CD14-positive monocyte (primary cell): ENCODE measurements around the gene KCNQ1. TPM values are rescaled to one million over a fixed set of nuclear protein-coding genes. Genes with fewer than 3 reads are reported as not detected.

Experiments
- DNase-seq, 3 donors: peaks; one replicate each; pipeline ENCODE4 v3.0.0-alpha.2; 2011 to 2022
- H2AFZ ChIP-seq: 2 replicates; pipeline ENCODE4 v1.6.0; 2012; ENCODE audit warnings: mild to moderate bottlenecking, low read depth, low read length, inconsistent platforms; ENCODE audit not compliant: insufficient read depth, poor library complexity, severe bottlenecking
- H3K27ac ChIP-seq, 2 donors: 1 replicate in 1 of 2; 2 replicates in 1 of 2; pipeline ENCODE4 v1.5.1; 2012 to 2013; ENCODE audit warnings: low read length in 2 of 2, control low read depth in 1 of 2, inconsistent platforms in 1 of 2, low read depth in 1 of 2, mild to moderate bottlenecking in 1 of 2
- H3K27me3 ChIP-seq, 2 donors: one replicate each; pipeline versions ENCODE4 v1.6.0 to v1.6.1; 2011 to 2013; ENCODE audit warnings: low read length in 2 of 2; ENCODE audit not compliant: control insufficient read depth in 2 of 2, insufficient read depth in 2 of 2
- H3K36me3 ChIP-seq, 2 donors: replicated peaks in 1 of 2; 1 replicate in 1 of 2; 2 replicates in 1 of 2; pipeline versions ENCODE4 v1.5.1 to v1.6.1; 2012 to 2013; ENCODE audit warnings: low read length in 2 of 2, control low read depth in 1 of 2, inconsistent platforms in 1 of 2, mild to moderate bottlenecking in 1 of 2; ENCODE audit not compliant: insufficient read depth in 2 of 2, control insufficient read depth in 1 of 2
- H3K4me1 ChIP-seq, 2 donors: 1 replicate in 1 of 2; 2 replicates in 1 of 2; pipeline versions ENCODE4 v1.5.1 to v1.6.1; 2012 to 2013; ENCODE audit warnings: low read length in 2 of 2, control low read depth in 1 of 2, inconsistent platforms in 1 of 2, mild to moderate bottlenecking in 1 of 2, moderate library complexity in 1 of 2; ENCODE audit not compliant: insufficient read depth in 2 of 2, control insufficient read depth in 1 of 2
- H3K4me2 ChIP-seq: replicated peaks from 2 replicates; pipeline ENCODE3; 2012; ENCODE audit warnings: low read length, moderate library complexity, mild to moderate bottlenecking; ENCODE audit not compliant: poor library complexity, severe bottlenecking; ENCODE audit errors: extremely low read depth
- H3K4me3 ChIP-seq, 3 experiments: fragments of 200-600 bp in 1 of 3; sonication (generic) in 1 of 3; replicated peaks in 1 of 3; 1 replicate in 2 of 3; 2 replicates in 1 of 3; pipeline ENCODE4 v1.5.1; 2011 to 2013; ENCODE audit warnings: low read length in 3 of 3, mild to moderate bottlenecking in 3 of 3, control low read depth in 2 of 3, low read depth in 2 of 3, inconsistent platforms in 1 of 3, moderate library complexity in 1 of 3
- H3K79me2 ChIP-seq: 2 replicates; pipeline ENCODE4 v1.6.0; 2012; ENCODE audit warnings: mild to moderate bottlenecking, control low read depth, inconsistent platforms, low read length, moderate library complexity; ENCODE audit not compliant: insufficient read depth
- H3K9ac ChIP-seq: 2 replicates; pipeline ENCODE4 v1.6.0; 2017; ENCODE audit warnings: low read length, mild to moderate bottlenecking; ENCODE audit not compliant: insufficient read depth, poor library complexity, severe bottlenecking
- H3K9me3 ChIP-seq, 2 donors: replicated peaks in 1 of 2; 1 replicate in 1 of 2; 2 replicates in 1 of 2; pipeline versions ENCODE4 v1.5.1 to v1.6.1; 2012 to 2013; ENCODE audit warnings: low read length in 2 of 2, control low read depth in 1 of 2; ENCODE audit not compliant: control insufficient read depth in 1 of 2, insufficient read depth in 1 of 2
- H4K20me1 ChIP-seq: 2 replicates; pipeline ENCODE4 v1.6.0; 2012; ENCODE audit warnings: mild to moderate bottlenecking, low read length, control low read depth, moderate library complexity; ENCODE audit not compliant: insufficient read depth
- H3K27ac Mint-ChIP-seq, 7 donors: one replicate each; pipeline ENCODE4 v1.8.0; 2020; ENCODE audit warnings: mild to moderate bottlenecking in 7 of 7, mixed read lengths in 7 of 7, moderate library complexity in 6 of 7, inconsistent platforms in 2 of 7
- H3K27me3 Mint-ChIP-seq, 3 donors: one replicate each; pipeline ENCODE4 v1.8.0; 2021 to 2022; ENCODE audit warnings: low read depth in 3 of 3, mild to moderate bottlenecking in 3 of 3, mixed read lengths in 3 of 3, moderate library complexity in 3 of 3, inconsistent platforms in 1 of 3
- H3K36me3 Mint-ChIP-seq, 2 donors: one replicate each; pipeline ENCODE4 v1.8.0; 2020; ENCODE audit warnings: mixed read lengths in 2 of 2, inconsistent platforms in 1 of 2, mild to moderate bottlenecking in 1 of 2
- H3K4me1 Mint-ChIP-seq: one replicate; pipeline ENCODE4 v1.8.0; 2020; ENCODE audit warnings: mild to moderate bottlenecking, mixed read lengths
- H3K4me3 Mint-ChIP-seq, 2 donors: one replicate each; pipeline ENCODE4 v1.8.0; 2020; ENCODE audit warnings: mild to moderate bottlenecking in 2 of 2, mixed read lengths in 2 of 2, moderate library complexity in 1 of 2
- H3K9me3 Mint-ChIP-seq, 7 donors: one replicate each; pipeline ENCODE4 v1.8.0; 2020 to 2022; ENCODE audit warnings: mixed read lengths in 7 of 7, mild to moderate bottlenecking in 6 of 7, moderate library complexity in 6 of 7, inconsistent platforms in 2 of 7
- WGBS: methylation state at CpG from one replicate; pipeline ENCODE4 v1.1.5; 2013; ENCODE audit warnings: missing lambda C conversion rate; ENCODE audit not compliant: insufficient coverage; 5-methylcytosine and 5-hydroxymethylcytosine counted together
- intact Hi-C, 2 donors: fragments of 100-400 bp; cut with micrococcal nuclease; formaldehyde crosslinking; loops; one replicate each; pipeline versions ENCODE4 v1.15.0 to v1.15.1; 2023
- polyA plus RNA-seq, 3 donors: library from polyadenylated mRNA; depleted of rRNA in 1 of 3; unstranded in 2 of 3; stranded (reverse) in 1 of 3; fragments of 300-500 nt in 2 of 3; fragments of >200 nt in 1 of 3; fragmentation: Illumina TruSeq in 2 of 3; gene quantifications; 1 replicate in 2 of 3; 2 replicates in 1 of 3; pipeline ENCODE4 v1.2.3, GENCODE V29; 2012 to 2021
- TF ChIP-seq, protein P1 (sequence below): fragments of 200-600 bp; IDR thresholded peaks from one replicate; pipeline ENCODE4 v1.8.0; 2022; ENCODE audit warnings: antibody characterized with exemption, mild to moderate bottlenecking

KCNQ1 gene
- polyA plus RNA-seq, 3 donors: 14.9 to 31.8 (median 21.6) TPM

DNA sequence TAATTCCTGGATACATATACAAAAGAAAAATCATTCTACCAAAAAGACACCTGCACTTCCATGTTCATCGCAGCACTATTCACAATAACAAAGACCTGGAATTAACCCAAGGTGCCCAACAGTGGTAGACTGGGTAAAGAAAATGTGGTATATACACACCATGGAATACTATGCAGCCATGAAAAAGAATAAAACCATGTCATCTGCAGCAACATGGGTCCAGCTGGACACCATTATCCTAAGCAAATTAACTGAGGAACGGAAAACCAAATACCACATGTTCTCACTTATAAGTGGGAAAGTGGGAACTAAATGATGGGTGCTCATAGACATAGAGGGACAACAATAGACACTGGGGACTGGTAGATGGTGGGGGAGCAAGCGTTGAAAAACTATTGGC, 5.0 kb upstream of the KCNQ1 start:
- H3K27me3 Mint-ChIP-seq: peaks cover 20 to 43% (median 26%) of the 10 kb centered on the region in 3 donors
- Histone ChIP-seq H3K4me2 (no peak overlapping the region), H3K27ac (no peak overlapping the region), H3K9me3 (no peaks in the 10 kb centered on the region), H3K79me2 (no peaks in the 10 kb centered on the region), H2AFZ (no peak overlapping the region), H3K9ac (no peak overlapping the region), H4K20me1 (peaks cover 5% of the 10 kb centered on the region), H3K36me3 (no peaks in the 10 kb centered on the region), H3K4me3 (no peak overlapping the region), H3K4me1 (peaks cover 15 to 21% of the 10 kb centered on the region in 2 donors), H3K27me3 (peaks cover 0 to 24% of the 10 kb centered on the region in 2 donors)
- no peak overlapping the region for H3K4me3 Mint-ChIP-seq
- TF ChIP-seq, protein P1, sequence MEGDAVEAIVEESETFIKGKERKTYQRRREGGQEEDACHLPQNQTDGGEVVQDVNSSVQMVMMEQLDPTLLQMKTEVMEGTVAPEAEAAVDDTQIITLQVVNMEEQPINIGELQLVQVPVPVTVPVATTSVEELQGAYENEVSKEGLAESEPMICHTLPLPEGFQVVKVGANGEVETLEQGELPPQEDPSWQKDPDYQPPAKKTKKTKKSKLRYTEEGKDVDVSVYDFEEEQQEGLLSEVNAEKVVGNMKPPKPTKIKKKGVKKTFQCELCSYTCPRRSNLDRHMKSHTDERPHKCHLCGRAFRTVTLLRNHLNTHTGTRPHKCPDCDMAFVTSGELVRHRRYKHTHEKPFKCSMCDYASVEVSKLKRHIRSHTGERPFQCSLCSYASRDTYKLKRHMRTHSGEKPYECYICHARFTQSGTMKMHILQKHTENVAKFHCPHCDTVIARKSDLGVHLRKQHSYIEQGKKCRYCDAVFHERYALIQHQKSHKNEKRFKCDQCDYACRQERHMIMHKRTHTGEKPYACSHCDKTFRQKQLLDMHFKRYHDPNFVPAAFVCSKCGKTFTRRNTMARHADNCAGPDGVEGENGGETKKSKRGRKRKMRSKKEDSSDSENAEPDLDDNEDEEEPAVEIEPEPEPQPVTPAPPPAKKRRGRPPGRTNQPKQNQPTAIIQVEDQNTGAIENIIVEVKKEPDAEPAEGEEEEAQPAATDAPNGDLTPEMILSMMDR: no peak
- intact Hi-C loops: no loop called here
- DNase-seq: no peak
- peaks cover 0 to 4% (median 3%) of the 10 kb centered on the region in 7 donors for H3K9me3 Mint-ChIP-seq
- no peak overlapping the region for H3K27ac Mint-ChIP-seq
- WGBS: no CpG with 5 or more reads among the region's 3 CpGs
- H3K36me3 Mint-ChIP-seq: no peaks in the 10 kb centered on the region
- peaks cover 8% of the 10 kb centered on the region for H3K4me1 Mint-ChIP-seq

GRCh38 chr11:2440646-2441045, 4.2 kb upstream of the KCNQ1 start:
- H4K20me1 ChIP-seq: peaks cover 8% of the 10 kb centered on the region
- no peak overlapping the region for H3K9ac ChIP-seq
- no peak overlapping the region for H2AFZ ChIP-seq
- no peak overlapping the region for H3K4me2 ChIP-seq
- peak; percentile 59 to 62 (median 60) for DNase-seq
- H3K36me3 Mint-ChIP-seq: no peaks in the 10 kb centered on the region
- no peaks in the 10 kb centered on the region for H3K9me3 ChIP-seq
- no peak overlapping the region for H3K4me3 Mint-ChIP-seq
- peaks cover 0 to 4% (median 3%) of the 10 kb centered on the region in 7 donors for H3K9me3 Mint-ChIP-seq
- H3K4me1 ChIP-seq: peaks cover 17 to 24% of the 10 kb centered on the region in 2 donors
- H3K36me3 ChIP-seq: no peaks in the 10 kb centered on the region
- no peak overlapping the region for H3K4me3 ChIP-seq
- no peak overlapping the region for H3K27ac ChIP-seq
- intact Hi-C loops: no loop called here
- H3K27ac Mint-ChIP-seq: no peak overlapping the region
- peaks cover 11% of the 10 kb centered on the region for H3K4me1 Mint-ChIP-seq
- H3K27me3 Mint-ChIP-seq: peaks cover 20 to 43% (median 26%) of the 10 kb centered on the region in 3 donors
- TF ChIP-seq, protein P1: no peak
- peaks cover 0 to 24% of the 10 kb centered on the region in 2 donors for H3K27me3 ChIP-seq
- WGBS: 48% methylated on average over 5 of the region's 8 CpGs
- H3K79me2 ChIP-seq: peaks cover 7% of the 10 kb centered on the region
